Activated CD4-positive, CD25-positive, alpha-beta regulatory T cell treated with anti-CD3 and anti-CD28 coated beads, Interleukin-2, amount 50 U/mL, for 72 hours (primary cell): Measurements from ENCODE around the gene ALMS1.
"Not testable (repeated sequence)": the region's sequence is repeated elsewhere in the genome, so short reads cannot be mapped to it uniquely, and the experiment has no call there.

Experiments
- DNase-seq: peaks from one replicate; pipeline ENCODE4 v3.0.0; 2021

The ALMS1 gene

GRCh38 chr2:73504850-73505249, 119.2 kb downstream of the ALMS1 start:
- DNase-seq, result not testable (repeated sequence)

- not testable (repeated sequence) for DNase-seq
Measured at GRCh38 chr2:73510470-73510869, 124.8 kb downstream of the ALMS1 start.

GRCh38 chr2:73516033-73516432, 130.4 kb downstream of the ALMS1 start:
- DNase-seq, result no peak

GRCh38 chr2:73528688-73529087, 143.1 kb downstream of the ALMS1 start:
- no peak for DNase-seq

- not testable (repeated sequence) for DNase-seq
Measured at GRCh38 chr2:73530773-73531172, 145.1 kb downstream of the ALMS1 start.

- no peak for DNase-seq
Measured at GRCh38 chr2:73532381-73532780, 146.7 kb downstream of the ALMS1 start.

- no peak for DNase-seq
Measured at GRCh38 chr2:73536133-73536840, 150.7 kb downstream of the ALMS1 start.

GRCh38 chr2:73560875-73561274, 175.2 kb downstream of the ALMS1 start:
- not testable (repeated sequence) for DNase-seq

- no peak for DNase-seq
Measured at GRCh38 chr2:73561422-73561821, 175.8 kb downstream of the ALMS1 start.

GRCh38 chr2:73564986-73565385, 179.3 kb downstream of the ALMS1 start:
- no peak for DNase-seq

GRCh38 chr2:73566288-73566878, 180.7 kb downstream of the ALMS1 start:
- no peak for DNase-seq

GRCh38 chr2:73575261-73575660, 189.6 kb downstream of the ALMS1 start:
- no peak for DNase-seq

GRCh38 chr2:73582364-73582763, 196.7 kb downstream of the ALMS1 start:
- no peak for DNase-seq

- DNase-seq, result no peak
Measured at GRCh38 chr2:73588177-73588576, 202.5 kb downstream of the ALMS1 start.

- no peak for DNase-seq
Measured at GRCh38 chr2:73593680-73594079, 208.0 kb downstream of the ALMS1 start.

- no peak for DNase-seq
Measured at GRCh38 chr2:73594251-73594650, 208.6 kb downstream of the ALMS1 start.

GRCh38 chr2:73601780-73602179, 216.1 kb downstream of the ALMS1 start:
- no peak for DNase-seq

GRCh38 chr2:73603099-73603588, 217.5 kb downstream of the ALMS1 start:
- DNase-seq, result not testable (repeated sequence)

- not testable (repeated sequence) for DNase-seq
Measured at GRCh38 chr2:73604589-73604988, 219.0 kb downstream of the ALMS1 start.

- no peak for DNase-seq
Measured at GRCh38 chr2:73610111-73610510, 224.5 kb downstream of the ALMS1 start.

- DNase-seq, result no peak
Measured at GRCh38 chr2:73611193-73611592, 225.6 kb downstream of the ALMS1 start.

- DNase-seq, result no peak
Measured at GRCh38 chr2:73611867-73612266, 226.2 kb downstream of the ALMS1 start.

- DNase-seq, result no peak
Measured at GRCh38 chr2:73614105-73614504, 228.5 kb downstream of the ALMS1 start.

GRCh38 chr2:73614997-73615396, 229.4 kb downstream of the ALMS1 start:
- no peak for DNase-seq

- DNase-seq, result not testable (repeated sequence)
Measured at GRCh38 chr2:73619925-73620324, 234.3 kb downstream of the ALMS1 start.
